Fibroblast of skin of right quadriceps (primary cell): ENCODE measurements around the gene PRKN.
A peak's percentile ranks its signal among the peaks of the same experiment; 100 is the strongest.

Experiments
- DNase-seq: peaks from one replicate; pipeline ENCODE4 v3.0.0-alpha.2; 2013

The PRKN gene

GRCh38 chr6:162727322-162728182 lies at the start of gene PRKN, which contains the start of gene PACRG:
Gene PRKN, minus strand, starts transcription at chr6:162727766.
Gene PACRG, plus strand, starts transcription at chr6:162727974.
- peak; percentile 97 for DNase-seq

- no peak for DNase-seq
Observed at GRCh38 chr6:162777091-162777490, 49.5 kb upstream of the PRKN start.

DNA sequence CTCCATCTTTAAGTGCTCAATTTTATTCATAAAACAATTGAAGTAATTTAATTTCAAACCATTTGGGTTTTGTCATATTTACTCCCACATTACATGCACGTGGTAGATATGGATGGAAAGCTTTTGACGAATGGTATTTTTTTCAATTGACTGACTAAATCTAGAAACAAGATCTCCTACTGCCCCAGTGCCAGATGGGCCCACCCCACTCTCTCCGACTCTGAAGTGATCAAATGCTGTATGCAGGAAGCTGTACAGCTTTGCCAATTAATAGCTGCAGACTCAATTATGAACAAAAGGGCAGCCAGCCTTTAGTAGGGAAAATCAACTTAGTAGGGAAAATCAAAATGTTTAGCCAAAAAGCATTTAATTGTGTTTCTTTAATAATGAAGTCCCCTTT lies 46.4 kb upstream of the PRKN start:
- DNase-seq, result no peak

- DNase-seq, result no peak
Observed at GRCh38 chr6:162772466-162772865, 44.9 kb upstream of the PRKN start.

DNA sequence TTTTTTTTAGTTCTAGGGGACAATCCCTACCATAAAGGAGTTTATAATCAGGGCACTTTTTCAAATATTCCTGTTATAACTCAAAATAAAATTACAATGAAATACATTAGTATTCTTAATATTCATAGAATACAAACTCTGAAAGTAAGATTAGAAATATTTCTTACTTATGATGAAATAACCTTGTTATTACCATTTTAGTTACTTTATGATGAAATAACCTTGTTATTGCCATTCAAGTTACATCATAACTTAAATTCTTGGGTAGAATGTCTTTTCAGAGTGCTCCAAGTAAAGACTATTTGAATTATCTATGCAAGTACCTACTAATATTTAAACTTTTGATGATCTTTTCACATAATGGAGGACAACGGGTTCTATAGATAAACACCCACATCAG lies 43.4 kb upstream of the PRKN start:
- DNase-seq, result no peak

- no peak for DNase-seq
Observed at GRCh38 chr6:162770136-162770535, 42.6 kb upstream of the PRKN start.

GRCh38 chr6:162753775-162754174 lies 26.2 kb upstream of the PRKN start:
- DNase-seq, result no peak

- no peak for DNase-seq
Observed at GRCh38 chr6:162751211-162751859, 23.8 kb upstream of the PRKN start.

DNA sequence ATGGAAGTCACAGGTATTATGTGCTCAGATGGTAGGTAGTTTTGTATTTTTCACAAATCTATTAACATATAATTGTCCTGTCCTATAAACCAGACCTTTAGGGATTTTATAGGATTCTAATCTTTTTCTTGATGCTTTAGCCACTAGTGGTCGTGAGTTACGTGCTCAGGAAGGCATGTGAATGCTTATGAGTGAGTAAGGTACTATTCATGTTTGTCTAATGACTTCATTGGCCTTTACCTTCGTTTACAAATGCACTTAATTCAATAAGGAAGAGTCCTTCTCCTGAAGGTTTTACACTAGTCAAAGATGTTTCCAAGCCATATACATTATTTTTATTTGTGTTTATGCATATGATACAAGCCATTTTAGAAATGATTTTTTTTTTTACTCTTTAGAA lies 23.2 kb upstream of the PRKN start:
- DNase-seq, result peak; percentile 29

DNA sequence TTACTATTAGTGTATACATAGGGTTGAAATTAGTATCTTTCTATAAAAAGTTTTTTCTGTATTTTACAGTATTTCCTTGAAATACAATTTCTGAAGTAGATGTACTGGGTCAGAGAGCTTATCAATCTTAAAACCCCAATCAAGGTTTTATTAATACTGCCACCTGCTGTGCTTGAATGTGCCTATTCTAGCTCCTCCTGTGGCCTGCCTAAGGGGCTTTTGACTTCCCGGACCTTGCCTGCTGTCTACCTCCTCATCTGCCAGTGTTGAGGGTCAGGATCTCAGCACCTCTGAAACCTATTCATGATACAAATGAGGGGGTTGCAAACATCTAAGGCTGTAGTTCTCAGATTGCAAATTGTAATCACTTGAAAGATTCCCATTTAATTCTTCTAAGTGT lies 9.4 kb upstream of the PRKN start:
- DNase-seq, result no peak

DNA sequence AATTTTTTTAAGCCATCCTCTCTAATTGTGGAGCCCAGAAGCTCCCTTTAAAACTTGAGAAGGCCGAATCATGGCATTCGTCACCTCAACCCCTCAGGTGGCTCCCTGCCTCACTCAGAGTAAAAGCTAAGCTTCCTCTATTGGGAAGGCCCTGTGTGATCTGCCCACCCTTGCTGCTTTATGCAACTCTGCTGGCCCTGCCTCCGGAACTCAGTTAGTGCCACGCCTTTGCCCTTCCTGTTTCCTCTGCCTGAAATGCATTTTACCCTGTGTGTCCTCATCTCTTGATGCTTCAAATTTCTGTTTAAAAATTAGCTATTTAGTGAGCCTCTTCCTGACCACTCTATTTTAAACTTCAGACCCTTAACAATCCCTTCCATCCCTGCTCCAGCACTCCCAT lies 5.9 kb upstream of the PRKN start:
- no peak for DNase-seq

GRCh38 chr6:162730502-162730901 lies 2.9 kb upstream of the PRKN start:
- no peak for DNase-seq

- no peak for DNase-seq
Observed at GRCh38 chr6:162728706-162729105, 1.1 kb upstream of the PRKN start.

DNA sequence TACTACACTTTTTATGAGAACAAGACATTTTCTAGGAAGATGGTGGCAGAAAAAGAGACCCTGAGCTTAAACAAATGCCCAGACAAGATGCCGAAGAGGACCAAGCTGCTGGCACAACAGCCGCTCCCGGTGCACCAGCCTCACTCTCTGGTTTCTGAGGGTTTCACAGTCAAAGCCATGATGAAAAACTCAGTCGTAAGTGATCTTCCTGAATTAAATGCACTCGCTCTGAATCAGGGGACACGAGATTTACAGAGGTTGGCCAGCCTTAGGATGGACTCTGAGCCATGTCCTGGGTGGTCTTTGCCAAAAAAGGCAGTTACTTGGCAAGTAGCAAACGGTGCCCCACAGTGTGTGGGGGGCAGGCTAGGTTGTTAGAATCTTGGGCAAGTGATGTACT lies 631 bp upstream of the PRKN start:
- no peak for DNase-seq

GRCh38 chr6:162726947-162727321 lies 632 bp downstream of the PRKN start:
- DNase-seq, result no peak

GRCh38 chr6:162722633-162723032 lies 4.9 kb downstream of the PRKN start:
- no peak for DNase-seq

DNA sequence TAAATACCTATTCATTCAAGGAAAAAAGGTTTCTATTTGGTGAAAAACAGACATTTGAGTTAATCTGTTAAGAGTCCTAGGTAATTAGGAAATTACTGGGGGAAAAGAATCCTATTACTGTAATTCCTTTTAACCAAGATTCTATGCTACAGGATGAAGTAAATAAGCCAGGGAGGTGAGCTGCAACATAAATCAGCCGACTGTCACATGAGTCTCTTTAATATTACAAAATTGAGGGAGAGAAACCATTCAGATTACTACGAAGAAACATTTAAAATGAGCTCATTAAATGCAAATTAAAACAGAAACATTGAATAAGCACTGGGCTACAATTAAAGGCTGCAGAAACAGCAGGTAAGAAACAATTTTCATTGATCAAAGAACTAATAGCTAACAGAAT lies 5.3 kb downstream of the PRKN start:
- no peak for DNase-seq

GRCh38 chr6:162721404-162721687 lies 6.2 kb downstream of the PRKN start:
- DNase-seq, result no peak

DNA sequence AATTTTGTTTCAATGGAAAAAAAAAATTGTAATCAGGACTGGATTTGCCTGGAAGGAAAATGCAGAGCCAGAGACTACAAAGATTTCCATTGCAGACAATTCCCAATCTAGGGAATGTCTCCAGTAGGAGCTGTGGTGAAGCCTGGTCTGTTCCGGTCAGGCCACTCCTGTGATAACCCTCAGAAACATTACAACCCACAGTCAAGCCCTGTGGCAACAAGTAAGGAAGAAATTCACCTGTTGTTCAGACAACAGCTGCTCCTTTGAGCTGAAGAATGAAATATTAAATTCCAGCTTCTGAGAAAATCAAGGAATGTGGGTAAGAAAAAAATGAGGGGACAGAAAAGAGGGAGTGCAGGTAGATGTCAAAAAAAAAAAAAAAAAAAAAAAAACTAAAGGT lies 8.0 kb downstream of the PRKN start:
- DNase-seq, result no peak

DNA sequence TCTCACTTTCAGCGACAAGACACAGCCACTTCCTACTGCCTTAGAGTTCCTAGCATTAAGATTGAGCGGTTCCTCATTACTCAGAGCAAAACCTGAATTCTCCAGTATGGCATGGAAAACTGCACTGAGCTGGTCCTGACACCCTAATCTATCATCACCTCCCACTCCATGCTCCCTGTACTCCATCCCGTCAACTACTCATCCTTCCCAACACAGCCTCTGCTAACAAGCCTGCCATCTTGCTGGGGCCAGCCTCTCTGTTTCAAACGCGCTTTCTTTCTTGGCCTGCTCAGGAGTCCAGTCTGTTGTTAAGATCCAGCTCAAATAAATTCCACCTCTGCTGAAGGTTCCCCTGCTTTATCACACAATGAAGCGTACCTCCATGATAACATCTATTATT lies 12.0 kb downstream of the PRKN start:
- no peak for DNase-seq

GRCh38 chr6:162713974-162714780 lies 13.4 kb downstream of the PRKN start:
- no peak for DNase-seq

DNA sequence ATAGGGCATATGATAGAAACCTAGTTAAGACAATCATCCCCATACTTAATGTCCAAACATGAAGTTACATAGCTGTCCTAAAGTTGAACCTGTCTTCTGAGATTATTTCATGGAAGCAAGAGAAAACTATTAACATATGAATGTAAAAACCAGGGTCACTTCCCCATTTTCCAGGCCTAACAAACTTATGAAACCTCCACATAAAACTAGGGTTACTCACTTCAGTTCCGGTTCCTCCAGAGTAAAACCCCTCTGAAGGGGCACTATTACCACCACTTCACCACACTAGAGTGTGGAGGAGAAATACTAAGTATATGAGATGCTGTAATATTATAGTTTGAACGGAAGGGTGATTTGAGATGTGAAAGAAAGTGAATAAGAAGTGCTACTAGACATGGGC lies 14.9 kb downstream of the PRKN start:
- no peak for DNase-seq

DNA sequence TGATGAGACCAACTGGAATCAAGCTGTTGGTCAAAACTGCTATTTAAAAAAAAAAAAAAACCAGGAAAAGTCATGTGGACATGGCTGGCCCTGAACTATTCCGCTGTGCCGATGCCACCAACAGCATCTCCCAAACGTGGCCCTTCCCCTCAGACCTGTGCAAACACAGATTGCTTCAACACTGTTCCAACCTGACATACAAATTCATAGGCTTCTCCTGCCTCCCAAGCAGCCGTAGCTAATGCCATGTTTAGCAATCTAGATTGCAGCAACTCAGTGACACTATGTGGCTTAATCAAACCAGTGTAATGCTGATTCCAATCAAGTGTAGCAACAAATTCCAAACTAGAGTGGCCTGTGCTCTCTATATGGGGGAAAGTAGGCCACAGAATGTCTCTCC lies 16.2 kb downstream of the PRKN start:
- no peak for DNase-seq

DNA sequence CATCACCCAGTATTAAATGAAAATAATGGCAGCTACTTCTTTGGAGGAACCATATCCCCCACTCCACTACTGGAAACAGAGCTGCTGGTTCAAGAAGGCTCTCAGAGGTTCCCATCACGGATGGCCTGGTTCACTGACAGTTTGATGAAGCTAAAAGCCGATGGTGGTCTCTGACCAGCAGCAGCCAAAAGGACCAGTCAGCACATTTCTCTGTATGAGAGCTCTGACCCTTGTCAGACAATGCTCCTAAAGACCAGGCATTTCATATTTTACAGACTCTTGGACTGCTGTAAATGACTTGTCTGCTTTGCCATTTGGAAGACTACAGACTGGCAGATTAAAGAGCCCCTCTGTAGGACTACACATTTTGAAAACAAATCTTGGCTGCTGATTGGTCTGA lies 16.6 kb downstream of the PRKN start:
- no peak for DNase-seq
